B cell (primary cell): ENCODE measurements around the gene ARRB1.

Source experiments
- EZH2 ChIP-seq: IDR thresholded peaks from 2 replicates; pipeline ENCODE4 v1.6.1; 2012; ENCODE audit warnings: borderline replicate concordance, low read depth, mild to moderate bottlenecking, moderate library complexity, low read length; ENCODE audit not compliant: insufficient read depth, poor library complexity, severe bottlenecking
- TF ChIP-seq, protein P1 (sequence below): fragments of 200-600 bp; IDR thresholded peaks from one replicate; pipeline ENCODE4 v1.8.0; 2022; ENCODE audit warnings: antibody characterized with exemption, mild to moderate bottlenecking

GRCh38 chr11:75351791-75352587 is 528 bp upstream of the ARRB1 start:
- TF ChIP-seq, protein P1, sequence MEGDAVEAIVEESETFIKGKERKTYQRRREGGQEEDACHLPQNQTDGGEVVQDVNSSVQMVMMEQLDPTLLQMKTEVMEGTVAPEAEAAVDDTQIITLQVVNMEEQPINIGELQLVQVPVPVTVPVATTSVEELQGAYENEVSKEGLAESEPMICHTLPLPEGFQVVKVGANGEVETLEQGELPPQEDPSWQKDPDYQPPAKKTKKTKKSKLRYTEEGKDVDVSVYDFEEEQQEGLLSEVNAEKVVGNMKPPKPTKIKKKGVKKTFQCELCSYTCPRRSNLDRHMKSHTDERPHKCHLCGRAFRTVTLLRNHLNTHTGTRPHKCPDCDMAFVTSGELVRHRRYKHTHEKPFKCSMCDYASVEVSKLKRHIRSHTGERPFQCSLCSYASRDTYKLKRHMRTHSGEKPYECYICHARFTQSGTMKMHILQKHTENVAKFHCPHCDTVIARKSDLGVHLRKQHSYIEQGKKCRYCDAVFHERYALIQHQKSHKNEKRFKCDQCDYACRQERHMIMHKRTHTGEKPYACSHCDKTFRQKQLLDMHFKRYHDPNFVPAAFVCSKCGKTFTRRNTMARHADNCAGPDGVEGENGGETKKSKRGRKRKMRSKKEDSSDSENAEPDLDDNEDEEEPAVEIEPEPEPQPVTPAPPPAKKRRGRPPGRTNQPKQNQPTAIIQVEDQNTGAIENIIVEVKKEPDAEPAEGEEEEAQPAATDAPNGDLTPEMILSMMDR = no peak
- no peak for TF ChIP-seq EZH2
